A673 (cell line): ENCODE results near the gene LTA.

Experiments
- EZH2 ChIP-seq: fragments of 200-600 bp; sonication (generic); IDR thresholded peaks from 2 replicates; pipeline ENCODE4 v1.6.1; 2017; ENCODE audit warnings: borderline replicate concordance, low read depth, mild to moderate bottlenecking, mixed read lengths, antibody characterized with exemption, low read length; ENCODE audit not compliant: poor library complexity, severe bottlenecking
- TF ChIP-seq, protein P1 (sequence below): fragments of 300-800, 200-600 bp; sonication (generic); conservative IDR thresholded peaks from 2 replicates; pipeline ENCODE4 v1.5.1; 2017; ENCODE audit warnings: low read depth, mild to moderate bottlenecking, antibody characterized with exemption, low read length, moderate library complexity, mixed read lengths

DNA sequence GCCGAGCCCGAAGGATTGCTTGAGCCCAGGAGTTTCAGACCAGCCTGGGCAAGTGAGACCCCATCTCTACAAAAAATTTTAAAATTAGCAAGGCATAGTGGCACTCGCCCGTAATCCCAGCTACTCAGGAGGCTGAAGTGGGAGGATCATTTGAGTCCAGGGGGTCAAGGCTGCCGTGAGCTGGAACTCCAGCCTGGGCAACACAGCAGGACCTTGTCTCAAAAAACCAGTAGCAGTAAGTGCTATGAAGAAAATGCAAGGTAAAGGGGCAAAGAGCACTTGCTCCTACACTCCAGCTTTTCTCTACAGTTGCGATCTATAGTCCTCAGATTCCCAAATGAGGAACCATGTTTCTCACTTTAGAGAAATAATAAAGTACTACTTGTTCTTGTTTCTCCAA is 28.4 kb upstream of the LTA start:
- TF ChIP-seq, protein P1, sequence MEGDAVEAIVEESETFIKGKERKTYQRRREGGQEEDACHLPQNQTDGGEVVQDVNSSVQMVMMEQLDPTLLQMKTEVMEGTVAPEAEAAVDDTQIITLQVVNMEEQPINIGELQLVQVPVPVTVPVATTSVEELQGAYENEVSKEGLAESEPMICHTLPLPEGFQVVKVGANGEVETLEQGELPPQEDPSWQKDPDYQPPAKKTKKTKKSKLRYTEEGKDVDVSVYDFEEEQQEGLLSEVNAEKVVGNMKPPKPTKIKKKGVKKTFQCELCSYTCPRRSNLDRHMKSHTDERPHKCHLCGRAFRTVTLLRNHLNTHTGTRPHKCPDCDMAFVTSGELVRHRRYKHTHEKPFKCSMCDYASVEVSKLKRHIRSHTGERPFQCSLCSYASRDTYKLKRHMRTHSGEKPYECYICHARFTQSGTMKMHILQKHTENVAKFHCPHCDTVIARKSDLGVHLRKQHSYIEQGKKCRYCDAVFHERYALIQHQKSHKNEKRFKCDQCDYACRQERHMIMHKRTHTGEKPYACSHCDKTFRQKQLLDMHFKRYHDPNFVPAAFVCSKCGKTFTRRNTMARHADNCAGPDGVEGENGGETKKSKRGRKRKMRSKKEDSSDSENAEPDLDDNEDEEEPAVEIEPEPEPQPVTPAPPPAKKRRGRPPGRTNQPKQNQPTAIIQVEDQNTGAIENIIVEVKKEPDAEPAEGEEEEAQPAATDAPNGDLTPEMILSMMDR, result no peak
- no peak for TF ChIP-seq EZH2
